Lower lobe of right lung (tissue), 2 donors: ENCODE measurements around the gene EDN1. TPM values are rescaled to one million over a fixed set of nuclear protein-coding genes. Genes with fewer than 3 reads are reported as not detected.
A peak's percentile ranks its signal among the peaks of the same experiment; 100 is the strongest.

ENCODE experiments used
- ATAC-seq, 2 donors: fragments of 200-7000 bp; cut with Tn5 transposase; one replicate each; pipeline ENCODE4 v1.9.1; 2020 to 2022; ENCODE audit warnings: mild to moderate bottlenecking in 2 of 2, moderate library complexity in 2 of 2
- DNase-seq: peaks from one replicate; pipeline ENCODE4 v3.0.0-alpha.2; 2020
- H3K27ac ChIP-seq: fragments of 200-600 bp; one replicate; pipeline ENCODE4 v1.8.0; 2022
- H3K27me3 ChIP-seq: fragments of 200-600 bp; one replicate; pipeline ENCODE4 v1.8.0; 2022; ENCODE audit warnings: low read depth
- H3K36me3 ChIP-seq: fragments of 200-600 bp; one replicate; pipeline ENCODE4 v1.8.0; 2022; ENCODE audit warnings: mild to moderate bottlenecking
- H3K4me1 ChIP-seq: fragments of 200-600 bp; one replicate; pipeline ENCODE4 v1.8.0; 2022
- H3K4me3 ChIP-seq: fragments of 200-600 bp; one replicate; pipeline ENCODE4 v1.8.0; 2022; ENCODE audit warnings: mild to moderate bottlenecking
- H3K9me3 ChIP-seq: fragments of 200-600 bp; one replicate; pipeline ENCODE4 v1.8.0; 2022
- CTCF ChIP-seq: fragments of 200-600 bp; IDR thresholded peaks from one replicate; pipeline ENCODE4 v1.8.0; 2022; ENCODE audit warnings: antibody characterized with exemption, mild to moderate bottlenecking
- intact Hi-C: fragments of 100-400 bp; cut with DNase I; formaldehyde crosslinking; loops from one replicate; pipeline ENCODE4 v1.11.0; 2022
- total RNA-seq: library from RNA; stranded (reverse); fragmentation: NEBNext Ultra II Directional; extraction: Animal tissue kit (Norgen Biotek cat#: 25700); gene quantifications from one replicate; pipeline ENCODE4 v1.2.1, GENCODE V29; 2021
- donor health status: DM: no; HTN: yes; CAD: no; lungs with severe emphysema.

The EDN1 gene
- total RNA-seq, 1 donor from 2014 or later = 61.2 TPM

GRCh38 chr6:12311106-12311505, 20.9 kb downstream of the EDN1 start:
- DNase-seq (no peak), ATAC-seq (peak in 1 of 2 donors; percentile 29)
- no peak overlapping the region for H3K27ac ChIP-seq
- intact Hi-C loops = no loop called here
- H3K4me3 ChIP-seq = no peak overlapping the region
- no peaks in the 10 kb centered on the region for H3K4me1 ChIP-seq
- TF ChIP-seq CTCF = no peak
- no peaks in the 10 kb centered on the region for H3K36me3 ChIP-seq
- no peaks in the 10 kb centered on the region for H3K9me3 ChIP-seq
- H3K27me3 ChIP-seq = no peaks in the 10 kb centered on the region

DNA sequence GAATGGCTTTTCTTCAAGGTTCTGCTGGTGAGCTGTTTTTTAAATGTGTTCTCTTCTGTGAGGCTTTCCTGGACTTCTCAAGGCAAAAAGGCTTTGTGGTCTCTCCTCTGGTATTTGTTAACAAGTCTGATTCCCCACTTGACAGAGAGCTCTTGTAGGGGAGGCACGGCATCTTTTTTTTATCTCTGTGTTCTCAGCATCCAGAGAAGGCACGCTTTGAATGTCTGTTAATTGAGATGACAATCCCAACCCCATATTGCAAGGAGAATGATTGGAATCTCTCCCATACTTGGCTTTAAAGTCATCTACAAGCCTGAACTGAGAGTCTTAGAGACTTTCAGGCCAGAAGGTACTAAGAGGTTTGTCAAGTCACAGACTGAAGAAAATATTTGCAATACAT, 22.6 kb downstream of the EDN1 start:
- intact Hi-C loops = no loop called here
- no peak for ATAC-seq
- Histone ChIP-seq H3K9me3 (no peaks in the 10 kb centered on the region), H3K4me1 (no peaks in the 10 kb centered on the region), H3K27me3 (no peaks in the 10 kb centered on the region), H3K36me3 (no peaks in the 10 kb centered on the region), H3K4me3 (no peak overlapping the region), H3K27ac (no peak overlapping the region)
- no peak for TF ChIP-seq CTCF
- no peak for DNase-seq

DNA sequence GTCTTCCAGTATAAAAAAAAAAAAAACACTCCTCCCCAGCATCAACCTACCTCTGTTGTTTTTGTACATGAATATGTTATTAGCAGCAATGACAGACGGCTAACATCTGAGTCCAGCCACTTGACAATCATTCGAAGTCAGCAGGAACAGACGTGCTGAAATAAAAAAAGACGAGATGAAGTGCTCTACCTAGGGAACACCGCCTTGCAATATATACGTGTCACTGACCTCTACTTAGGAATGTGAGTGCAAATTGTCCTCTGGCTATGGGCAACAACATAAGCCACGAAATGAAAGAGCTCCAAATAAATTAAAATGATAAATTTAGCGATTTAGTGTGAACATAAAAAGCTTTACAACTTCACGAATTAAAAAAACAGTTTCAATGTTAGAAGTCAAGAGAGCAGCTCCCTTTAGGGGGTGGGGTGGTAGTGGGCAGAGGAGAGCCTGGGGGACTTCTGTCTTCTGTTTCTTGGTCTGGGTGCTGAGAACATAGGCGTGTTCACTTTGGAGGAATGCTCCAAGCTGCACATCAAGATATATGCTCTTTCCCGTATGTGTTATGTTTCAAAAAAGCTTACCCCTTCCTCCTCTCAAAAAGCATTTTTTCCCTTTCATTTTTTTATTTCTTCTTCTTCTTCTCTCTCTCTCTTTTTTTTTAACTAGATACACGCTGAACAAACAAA, 23.3 kb downstream of the EDN1 start:
- no peak for TF ChIP-seq CTCF
- intact Hi-C loops = no loop called here

GRCh38 chr6:12313992-12314589, 23.9 kb downstream of the EDN1 start:
- H3K36me3 ChIP-seq = no peaks in the 10 kb centered on the region
- no peaks in the 10 kb centered on the region for H3K9me3 ChIP-seq
- peak overlapping the region; percentile 34 for H3K27ac ChIP-seq
- ATAC-seq (peak; percentile 78 to 89), DNase-seq (no peak)
- intact Hi-C loops = no loop called here
- H3K4me3 ChIP-seq = no peak overlapping the region
- TF ChIP-seq CTCF = no peak
- H3K4me1 ChIP-seq = no peaks in the 10 kb centered on the region
- H3K27me3 ChIP-seq = no peaks in the 10 kb centered on the region

More for the DNA sequence above, 23.3 kb downstream of the EDN1 start:
- Histone ChIP-seq H3K27ac (peak overlapping the region; percentile 34), H3K27me3 (no peaks in the 10 kb centered on the region), H3K4me1 (no peaks in the 10 kb centered on the region), H3K36me3 (no peaks in the 10 kb centered on the region), H3K9me3 (no peaks in the 10 kb centered on the region), H3K4me3 (no peak overlapping the region)
- no peak for ATAC-seq
- no peak for DNase-seq

GRCh38 chr6:12314751-12315150, 24.6 kb downstream of the EDN1 start:
- ATAC-seq (no peak), DNase-seq (no peak)
- Histone ChIP-seq H3K4me1 (no peaks in the 10 kb centered on the region), H3K9me3 (no peaks in the 10 kb centered on the region), H3K4me3 (no peak overlapping the region), H3K27me3 (no peaks in the 10 kb centered on the region), H3K36me3 (no peaks in the 10 kb centered on the region), H3K27ac (no peak overlapping the region)
- no peak for TF ChIP-seq CTCF
- intact Hi-C loops = no loop called here
